GM18526 (cell line): ENCODE results near the gene SMIM5.

Experiments used
- POLR2A ChIP-seq: IDR thresholded peaks from 3 replicates; pipeline ENCODE4 v1.6.1; 2011; ENCODE audit not compliant: insufficient read length; ENCODE audit errors: extremely low read depth

The SMIM5 gene

DNA sequence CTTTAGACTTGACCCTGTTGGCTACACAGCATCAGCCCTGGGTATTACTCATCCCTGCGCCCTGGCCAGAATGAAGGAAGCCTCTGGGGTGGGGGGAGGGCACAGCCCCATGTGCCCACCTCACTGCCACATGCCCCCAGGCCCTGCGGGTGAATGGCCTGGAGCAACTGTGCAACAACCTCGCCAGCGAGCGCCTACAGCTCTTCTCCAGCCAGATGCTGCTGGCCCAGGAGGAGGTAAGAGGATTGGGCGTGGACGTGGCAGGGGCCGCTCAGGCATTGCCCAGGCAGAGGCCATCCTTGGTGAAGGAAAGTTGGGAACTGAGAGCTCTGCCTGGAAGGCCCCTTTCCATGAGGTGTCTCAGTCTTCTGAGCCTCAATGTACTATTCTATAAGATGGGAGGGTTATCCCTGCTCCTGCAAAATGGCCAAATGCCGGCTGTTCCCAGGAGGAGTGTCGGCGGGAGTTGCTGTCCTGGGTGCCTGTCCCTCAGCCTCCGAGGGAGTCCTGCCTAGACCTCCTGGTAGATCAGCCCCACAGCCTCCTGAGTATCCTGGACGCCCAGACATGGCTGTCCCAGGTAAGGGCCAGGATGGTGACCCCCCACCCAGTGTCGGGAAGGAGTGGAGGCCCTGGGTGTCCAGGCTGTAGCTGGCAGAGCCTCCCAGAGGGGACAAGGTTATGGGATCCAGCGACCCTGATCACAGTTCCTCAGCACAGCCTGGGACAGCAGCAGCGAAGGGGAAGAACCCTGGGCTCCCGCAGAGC is 36.7 kb upstream of the SMIM5 start:
- no peak for TF ChIP-seq POLR2A

DNA sequence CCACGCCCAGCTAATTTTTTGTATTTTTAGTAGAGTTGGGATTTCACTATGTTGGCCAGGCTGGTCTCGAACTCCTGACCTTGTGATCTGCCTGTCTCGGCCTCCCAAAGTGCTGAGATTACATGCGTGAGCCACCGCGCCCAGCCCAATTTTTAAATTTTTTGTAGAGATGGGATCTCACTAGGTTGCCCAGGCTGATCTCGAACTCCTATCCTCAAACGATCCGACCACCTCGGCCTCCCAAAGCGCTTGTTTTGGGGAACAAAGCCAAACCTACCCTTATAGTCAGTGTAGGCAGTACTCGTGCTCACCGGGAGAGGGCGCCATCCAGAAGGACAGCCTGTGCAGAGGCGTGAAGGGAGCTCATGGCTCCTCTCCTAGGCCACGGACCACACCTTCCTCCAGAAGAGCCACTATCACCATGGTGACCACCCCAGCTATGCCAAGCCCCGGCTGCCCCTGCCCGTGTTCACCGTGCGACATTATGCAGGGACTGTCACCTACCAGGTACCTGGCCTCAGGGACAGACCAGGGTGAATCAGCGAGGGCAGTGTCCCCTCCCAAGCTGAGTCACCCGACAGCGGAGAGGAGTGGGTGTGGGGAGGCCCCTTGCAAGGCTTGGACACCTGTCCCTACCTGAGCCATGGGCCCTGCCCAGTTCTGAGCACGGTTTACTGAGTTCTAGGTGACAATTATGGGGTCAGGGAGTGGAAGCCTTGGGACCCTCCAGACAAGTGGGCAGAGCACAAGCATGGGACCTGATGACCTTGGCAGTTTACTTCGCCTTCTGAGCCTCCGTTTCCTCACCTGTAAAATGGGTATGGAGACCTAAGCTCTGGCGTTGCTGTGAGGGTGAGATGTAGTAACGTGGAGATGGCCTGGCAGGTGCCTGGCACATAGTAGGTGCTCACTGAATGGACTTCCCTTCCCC is 31.9 kb upstream of the SMIM5 start:
- TF ChIP-seq POLR2A = no peak

DNA sequence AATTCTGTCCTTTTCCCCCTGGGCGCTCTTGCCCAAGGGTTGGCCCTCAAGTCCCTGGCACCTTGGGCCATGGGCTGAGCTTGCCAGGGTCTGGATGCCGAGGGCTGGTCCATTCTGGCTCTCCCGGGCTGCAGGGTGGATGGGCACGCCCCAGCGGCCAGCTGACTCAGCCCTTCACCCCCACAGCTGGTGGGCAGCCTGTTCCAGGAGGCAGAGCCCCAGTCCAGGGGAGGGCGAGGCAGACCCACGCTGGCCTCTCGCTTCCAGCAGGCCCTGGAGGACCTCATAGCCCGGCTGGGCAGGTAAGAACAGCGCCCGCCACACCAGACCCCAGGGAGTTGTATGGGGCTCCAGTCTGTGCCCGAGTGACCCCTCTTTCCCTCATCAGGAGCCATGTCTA is 30.6 kb upstream of the SMIM5 start:
- no peak for TF ChIP-seq POLR2A

DNA sequence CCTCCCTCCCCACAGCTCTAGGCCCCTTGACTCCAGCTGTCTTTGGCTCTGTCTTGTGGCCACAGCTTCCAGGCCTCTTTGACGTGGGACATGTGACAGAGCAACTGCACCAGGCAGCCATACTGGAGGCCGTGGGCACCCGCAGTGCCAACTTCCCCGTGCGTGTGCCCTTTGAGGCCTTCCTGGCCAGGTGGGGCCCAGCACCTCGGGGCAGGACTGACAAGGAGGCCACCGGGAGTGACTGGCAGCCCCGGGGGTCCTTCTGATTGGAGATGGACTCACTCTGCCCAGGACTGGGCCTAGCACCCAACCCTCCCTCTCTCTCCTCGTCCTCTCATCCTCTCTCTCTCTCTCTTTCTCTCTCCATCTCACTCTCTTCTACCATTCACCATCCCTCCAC is 30.1 kb upstream of the SMIM5 start:
- no peak for TF ChIP-seq POLR2A

DNA sequence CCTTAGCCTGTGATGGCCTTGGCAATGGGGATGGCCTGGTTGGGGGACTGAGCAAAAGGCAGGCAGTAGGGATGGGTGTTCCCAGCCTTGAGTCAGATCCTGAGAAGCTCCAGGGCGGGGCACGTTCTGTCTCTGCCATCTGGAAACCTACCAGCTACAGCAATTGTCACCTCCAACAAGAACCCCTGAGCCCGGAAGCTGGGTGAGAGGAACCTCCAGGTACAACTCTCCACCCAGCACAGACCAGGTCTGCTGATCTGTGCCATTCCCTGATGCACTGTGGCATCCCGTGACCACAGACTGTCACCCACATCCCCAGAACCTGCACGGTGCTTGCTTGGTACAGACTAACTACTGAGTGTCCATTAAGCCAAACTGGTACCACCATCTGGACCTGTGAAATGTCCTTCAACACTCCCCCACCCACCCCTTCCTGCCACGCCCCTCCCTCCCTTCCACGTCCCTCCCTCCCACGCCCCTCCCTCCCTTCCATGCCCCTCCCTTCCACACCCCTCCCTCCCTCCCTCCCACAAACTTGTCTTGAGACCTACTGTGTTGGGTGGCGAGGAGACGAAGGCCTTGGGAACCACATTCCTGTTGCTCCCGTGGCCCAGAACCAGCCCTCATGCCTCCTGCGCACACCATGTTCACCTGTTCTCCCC is 29.1 kb upstream of the SMIM5 start:
- TF ChIP-seq POLR2A = no peak

DNA sequence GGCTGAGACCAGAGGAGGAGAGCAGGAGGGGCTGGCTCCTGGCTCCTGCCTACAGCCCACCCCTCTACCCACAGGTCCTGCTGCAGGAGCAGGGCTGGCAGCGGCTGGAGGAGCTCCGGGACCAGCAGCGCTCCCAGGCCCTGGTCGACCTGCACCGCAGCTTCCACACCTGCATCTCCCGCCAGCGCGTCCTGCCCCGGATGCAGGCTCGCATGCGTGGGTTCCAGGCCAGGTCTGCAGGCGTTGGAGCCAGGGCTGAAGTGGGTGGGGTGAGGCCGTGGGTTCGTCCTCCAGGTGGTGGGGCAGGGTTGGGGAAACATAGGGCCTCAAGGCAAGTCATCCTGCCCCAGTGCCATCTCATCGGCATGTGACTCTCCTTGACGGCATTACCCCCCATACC is 27.4 kb upstream of the SMIM5 start:
- no peak for TF ChIP-seq POLR2A

DNA sequence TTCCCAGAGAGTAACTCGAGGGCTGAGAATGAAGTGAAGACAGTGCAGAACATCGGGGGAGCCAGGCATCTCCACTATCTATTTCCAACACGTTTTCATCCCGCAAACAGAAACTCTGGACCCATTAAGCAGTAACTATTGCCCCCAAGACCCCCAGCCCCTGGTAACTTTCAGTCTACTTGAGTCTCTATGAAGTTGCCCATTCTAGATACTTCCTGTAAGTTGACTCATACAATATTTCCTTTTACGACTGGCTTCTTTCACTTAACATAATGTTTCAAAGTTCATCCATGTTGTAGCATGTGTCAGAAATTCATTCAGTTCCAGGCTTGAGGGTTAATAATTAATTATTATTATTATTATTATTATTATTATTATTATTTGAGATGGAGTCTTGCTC is 26.1 kb upstream of the SMIM5 start:
- no peak for TF ChIP-seq POLR2A

DNA sequence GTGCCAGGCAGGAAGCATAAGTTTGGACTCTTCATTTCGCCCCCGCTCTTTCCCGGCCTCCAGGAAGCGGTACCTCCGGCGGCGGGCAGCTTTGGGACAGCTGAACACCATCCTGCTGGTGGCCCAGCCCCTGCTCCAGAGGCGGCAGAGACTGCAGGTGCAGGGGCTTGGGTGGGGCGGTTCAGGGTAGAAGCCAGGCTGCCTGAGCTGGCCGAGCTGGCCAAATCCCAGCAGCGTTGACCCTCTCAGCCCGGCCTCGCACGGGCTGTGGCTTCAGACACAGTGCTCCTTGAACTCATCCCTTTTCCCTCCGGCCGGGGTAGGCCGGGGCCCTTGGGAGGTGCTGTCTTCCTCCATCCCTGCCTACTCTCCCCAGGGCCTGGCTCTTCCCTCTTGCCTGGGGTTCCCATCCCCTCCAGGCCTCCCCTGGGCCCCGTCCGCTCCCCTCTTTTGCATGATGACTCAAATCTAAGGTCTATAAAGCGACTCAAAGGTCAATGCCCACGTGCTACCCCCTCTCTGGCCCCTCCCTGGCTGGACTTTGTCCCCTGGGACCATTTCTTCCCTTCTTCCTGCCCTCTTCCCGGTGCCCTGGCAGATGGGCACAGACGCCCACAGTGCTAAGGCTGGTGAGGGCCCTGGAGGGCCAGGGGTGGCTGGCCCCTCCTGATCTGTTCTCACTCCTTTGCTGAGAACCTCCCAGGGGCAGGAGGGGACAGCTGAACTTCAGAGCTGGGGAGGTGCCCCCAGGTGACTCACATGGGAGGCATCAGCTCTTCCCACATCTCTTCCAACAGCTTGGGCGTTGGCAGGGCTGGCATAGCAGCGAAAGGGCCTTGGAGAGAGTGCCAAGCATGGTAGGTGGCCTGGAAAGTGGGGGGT is 22.9 kb upstream of the SMIM5 start:
- no peak for TF ChIP-seq POLR2A

DNA sequence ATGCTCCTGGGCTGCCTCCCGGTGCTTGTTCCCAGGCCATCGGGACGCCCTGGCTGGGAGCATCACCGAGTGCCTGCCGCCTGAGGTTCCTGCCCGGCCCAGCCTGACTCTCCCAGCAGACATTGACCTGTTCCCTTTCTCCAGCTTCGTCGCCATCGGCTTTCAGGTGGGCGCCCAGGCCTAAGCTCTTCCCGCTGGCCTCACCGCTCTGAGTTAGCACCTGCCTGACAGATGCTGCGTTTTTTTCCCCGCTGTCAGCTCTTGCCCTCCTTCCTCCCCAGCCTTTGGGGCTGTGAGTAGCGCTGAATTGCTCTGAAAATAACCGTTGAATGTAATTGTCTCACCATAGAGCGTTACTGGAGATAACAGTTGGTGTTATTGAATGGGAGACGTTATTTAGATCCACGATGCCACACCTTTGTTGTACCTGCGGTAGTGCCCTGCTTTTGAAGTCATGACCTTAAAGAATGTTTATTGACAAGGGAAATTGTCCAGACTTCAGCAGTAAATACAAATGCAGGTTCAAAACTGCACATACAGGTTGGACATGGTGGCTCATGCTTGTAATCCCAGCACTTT is 21.3 kb upstream of the SMIM5 start:
- TF ChIP-seq POLR2A = no peak

DNA sequence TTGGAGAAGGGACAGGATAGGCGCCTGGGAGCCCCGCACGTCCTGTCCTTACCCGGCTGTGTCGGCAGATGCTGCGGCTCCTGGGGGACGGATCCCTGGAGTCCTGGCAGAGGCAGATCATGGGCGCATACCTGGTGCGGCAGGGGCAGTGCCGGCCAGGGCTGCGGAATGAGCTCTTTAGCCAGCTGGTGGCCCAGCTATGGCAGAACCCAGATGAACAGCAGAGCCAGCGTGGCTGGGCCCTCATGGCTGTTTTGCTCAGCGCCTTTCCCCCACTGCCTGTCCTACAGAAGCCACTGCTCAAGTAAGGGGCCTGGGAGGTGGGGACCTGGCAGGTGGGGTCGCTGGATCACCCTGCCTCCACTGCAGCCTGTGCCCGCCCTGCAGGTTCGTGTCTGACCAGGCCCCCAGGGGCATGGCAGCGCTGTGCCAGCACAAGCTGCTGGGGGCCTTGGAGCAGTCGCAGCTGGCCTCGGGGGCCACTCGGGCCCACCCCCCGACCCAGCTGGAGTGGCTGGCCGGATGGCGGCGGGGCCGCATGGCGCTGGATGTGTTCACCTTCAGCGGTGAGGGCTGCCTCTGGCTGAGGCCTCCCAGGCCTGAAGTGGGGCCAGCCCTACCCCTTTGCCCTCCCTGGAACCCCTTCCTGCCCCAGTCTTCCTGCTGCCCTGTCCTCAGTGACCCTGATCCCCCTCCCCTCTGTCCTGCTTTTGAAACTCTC is 20.2 kb upstream of the SMIM5 start:
- TF ChIP-seq POLR2A = no peak

DNA sequence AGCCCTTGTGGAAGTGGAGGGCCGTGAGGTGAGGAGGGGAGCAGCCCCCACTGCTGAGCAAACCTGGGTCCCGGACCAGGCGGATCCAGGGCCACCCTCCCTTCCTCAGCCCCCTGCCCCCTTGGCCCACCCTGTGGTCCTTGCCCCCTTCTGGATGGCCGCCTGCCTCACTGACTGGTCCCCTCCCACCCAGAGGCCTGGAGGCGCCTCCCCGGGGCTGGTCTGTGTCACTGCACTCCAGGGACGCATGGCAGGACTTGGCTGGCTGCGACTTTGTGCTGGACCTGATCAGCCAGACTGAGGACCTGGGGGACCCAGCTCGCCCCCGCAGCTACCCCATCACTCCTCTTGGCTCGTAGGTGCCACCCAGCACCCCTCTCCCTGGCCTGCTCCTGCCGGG is 19.2 kb upstream of the SMIM5 start:
- no peak for TF ChIP-seq POLR2A

DNA sequence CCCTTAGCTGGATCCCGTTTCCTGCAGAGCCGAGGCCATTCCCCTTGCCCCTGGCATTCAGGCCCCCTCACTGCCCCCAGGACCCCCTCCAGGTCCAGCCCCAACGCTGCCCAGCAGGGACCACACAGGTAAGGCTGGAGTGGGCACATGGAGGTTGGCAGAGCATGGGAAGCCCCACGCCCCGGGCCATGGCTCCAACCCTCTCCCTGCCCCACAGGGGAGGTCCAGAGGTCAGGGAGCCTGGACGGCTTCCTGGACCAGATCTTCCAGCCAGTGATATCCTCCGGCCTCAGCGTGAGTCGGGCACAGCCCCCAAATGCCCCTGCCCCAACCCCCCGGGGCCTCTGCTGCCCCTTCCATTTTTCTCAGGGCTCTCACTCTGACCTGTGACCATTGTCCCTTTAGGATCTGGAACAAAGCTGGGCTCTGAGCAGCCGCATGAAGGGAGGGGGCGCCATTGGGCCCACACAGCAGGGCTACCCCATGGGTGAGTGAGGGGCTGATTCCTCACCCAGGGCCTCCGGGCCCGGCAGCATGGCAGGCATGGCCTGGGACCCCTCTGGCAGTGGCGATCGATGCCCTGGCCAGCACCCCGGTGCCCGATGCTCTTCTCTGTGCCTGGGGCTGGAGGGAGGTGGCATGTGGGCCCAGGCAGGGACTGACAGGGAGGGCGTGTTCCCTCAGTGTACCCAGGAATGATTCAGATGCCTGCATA is 18.5 kb upstream of the SMIM5 start:
- no peak for TF ChIP-seq POLR2A

DNA sequence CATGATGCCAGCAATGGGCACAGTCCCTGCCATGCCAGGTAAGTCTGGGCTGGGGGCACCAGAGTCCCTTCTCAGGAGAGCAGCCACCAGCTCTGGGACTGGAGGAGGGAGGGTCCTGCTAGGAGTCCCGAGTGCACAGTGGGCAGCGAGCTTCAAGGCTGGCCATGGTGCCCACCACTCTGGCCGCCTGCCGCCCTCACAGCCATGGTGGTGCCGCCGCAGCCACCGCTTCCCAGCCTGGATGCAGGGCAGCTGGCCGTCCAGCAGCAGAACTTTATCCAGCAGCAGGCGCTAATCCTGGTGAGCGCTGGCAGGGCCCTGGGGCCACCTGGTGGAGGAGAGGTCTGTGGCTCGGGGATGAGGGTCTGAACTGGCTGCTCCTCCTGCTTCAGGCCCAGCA is 17.9 kb upstream of the SMIM5 start:
- TF ChIP-seq POLR2A = no peak
